ENCODE measurements around the gene FSIP1.

DNA sequence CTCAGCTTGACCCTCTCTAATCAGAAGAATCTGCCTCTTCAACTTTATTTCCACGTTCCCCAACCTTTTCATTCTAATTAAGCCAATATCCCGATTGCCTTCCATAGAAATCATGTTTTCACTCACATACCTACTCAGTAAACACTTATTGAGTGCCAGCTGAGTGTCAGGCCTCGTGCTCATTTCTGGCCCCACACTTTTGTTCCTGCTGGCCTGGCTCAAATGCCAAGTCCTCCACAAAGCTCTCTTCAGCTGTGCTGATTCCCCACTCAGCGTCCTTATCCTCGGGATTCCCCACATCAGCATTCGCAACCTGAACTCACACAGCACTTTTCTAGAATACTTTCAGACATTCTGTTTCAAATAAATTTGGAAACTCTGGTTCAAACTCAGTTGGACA lies 132.9 kb downstream of the FSIP1 start:
- no peak for TF ChIP-seq POLR2A (IDR thresholded peaks at IDR 0.05)
- no peak for TF ChIP-seq EP300 (IDR thresholded peaks at IDR 0.05; ENCODE audit: low read depth)
- TF ChIP-seq CTCF (IDR thresholded peaks at IDR 0.05): no peak
